GM18517 (cell line): ENCODE measurements around the gene NKD2.

Source experiments
- ATAC-seq: cut with Tn5 transposase; IDR thresholded peaks from one replicate; pipeline ENCODE4 v1.9.1; 2021; ENCODE audit warnings: mild to moderate bottlenecking, moderate library complexity; ENCODE audit not compliant: unreplicated experiment

Gene NKD2

DNA sequence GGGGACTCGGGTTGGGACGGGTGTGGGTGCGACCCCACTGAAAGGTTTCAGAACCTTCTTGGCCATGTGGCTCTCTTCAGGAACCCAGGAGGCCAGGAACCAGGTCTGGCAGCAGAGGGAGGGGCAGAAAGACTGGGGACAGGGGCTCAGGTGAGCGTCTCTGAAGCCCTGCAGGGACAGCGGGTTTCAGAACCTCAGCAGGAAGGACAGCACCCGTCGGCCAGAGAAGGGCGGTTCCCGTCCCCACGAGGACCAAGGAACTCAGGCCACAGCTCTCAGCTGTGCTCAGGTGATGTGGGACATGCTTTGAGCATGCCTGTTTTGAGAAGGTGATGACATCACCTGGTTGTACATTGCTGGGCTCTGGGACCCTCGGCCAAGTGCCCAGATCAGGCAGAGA, 77.5 kb downstream of the NKD2 start:
- ATAC-seq, result no peak

DNA sequence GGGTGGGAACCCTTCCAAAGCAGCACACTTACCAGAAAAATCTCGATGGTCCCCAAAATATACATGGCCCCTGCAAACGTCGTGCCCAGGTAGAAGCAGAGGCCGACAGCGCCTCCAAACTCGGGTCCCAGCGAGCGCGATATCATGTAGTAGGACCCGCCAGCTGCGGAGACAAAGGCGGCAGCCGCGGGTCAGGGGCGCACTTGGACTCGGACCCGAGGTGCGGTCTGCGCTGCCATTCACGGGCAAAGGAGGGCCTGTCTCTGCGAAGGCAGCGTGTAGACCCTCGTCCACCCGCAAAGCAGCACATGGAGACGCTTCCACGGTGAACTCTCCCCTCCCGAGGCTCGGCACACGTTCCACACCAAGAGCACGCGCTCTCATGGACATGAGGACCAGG, 78.3 kb downstream of the NKD2 start:
- ATAC-seq, result no peak

DNA sequence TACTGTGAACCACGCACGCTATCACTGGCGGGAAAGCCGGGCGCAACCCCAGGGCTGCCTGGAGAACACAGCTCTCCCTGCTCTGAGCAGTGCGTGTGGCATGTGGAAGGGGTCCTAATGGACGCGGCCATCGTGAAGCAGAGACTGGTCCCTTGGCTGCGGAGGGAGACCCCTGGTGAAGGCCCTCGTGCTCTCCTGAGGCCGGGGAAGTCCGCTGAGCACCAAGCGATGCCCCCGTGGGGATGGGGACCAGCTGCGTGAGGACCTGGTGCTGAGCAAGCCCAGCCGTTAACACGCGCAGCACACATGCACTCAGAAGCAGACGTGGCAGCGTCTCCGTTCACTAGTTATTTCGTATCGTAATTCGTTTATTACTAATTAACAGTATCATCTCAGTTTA, 78.8 kb downstream of the NKD2 start:
- ATAC-seq, result no peak

DNA sequence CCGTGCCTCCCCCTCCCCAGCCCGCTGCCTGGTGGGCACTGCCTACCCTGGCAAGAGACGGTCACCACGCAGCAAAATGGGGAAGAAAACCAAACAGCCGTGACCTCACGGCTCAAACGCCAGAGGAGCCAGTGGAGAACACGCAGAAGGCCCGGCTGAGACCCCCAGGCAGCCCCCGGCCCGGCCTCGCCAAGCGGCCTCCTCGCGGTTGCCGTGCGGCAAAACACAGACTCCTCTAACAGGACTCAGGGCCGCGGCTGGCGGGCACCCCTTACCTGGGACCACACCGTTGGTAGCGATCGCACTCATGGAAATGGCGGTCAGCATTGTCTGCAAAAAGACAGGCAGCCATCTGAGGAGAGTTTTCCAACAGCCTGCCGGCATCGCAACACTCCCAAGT, 79.4 kb downstream of the NKD2 start:
- ATAC-seq, result no peak
